Activated naive CD8-positive, alpha-beta T cell (primary cell): Measurements from ENCODE around the gene MLIP.

Experiments used
- H3K27ac Mint-ChIP-seq: one replicate; pipeline ENCODE4 v1.8.0; 2021; ENCODE audit warnings: mixed read lengths
- H3K27me3 Mint-ChIP-seq: one replicate; pipeline ENCODE4 v1.8.0; 2021; ENCODE audit warnings: mixed read lengths
- H3K36me3 Mint-ChIP-seq: one replicate; pipeline ENCODE4 v1.8.0; 2021; ENCODE audit warnings: mixed read lengths
- H3K4me1 Mint-ChIP-seq: one replicate; pipeline ENCODE4 v1.8.0; 2021; ENCODE audit warnings: low read depth, mixed read lengths
- H3K4me3 Mint-ChIP-seq: one replicate; pipeline ENCODE4 v1.8.0; 2021; ENCODE audit warnings: mild to moderate bottlenecking, mixed read lengths
- H3K9me3 Mint-ChIP-seq: one replicate; pipeline ENCODE4 v1.8.0; 2021; ENCODE audit warnings: low read depth, mixed read lengths

MLIP gene

GRCh38 chr6:54107470-54108090 lies 3.7 kb upstream of the MLIP start:
- no peak overlapping the region for H3K4me3 Mint-ChIP-seq
- H3K27ac Mint-ChIP-seq: no peak overlapping the region
- H3K36me3 Mint-ChIP-seq: no peaks in the 10 kb centered on the region
- no peaks in the 10 kb centered on the region for H3K9me3 Mint-ChIP-seq
- peaks cover 1% of the 10 kb centered on the region for H3K27me3 Mint-ChIP-seq
- no peaks in the 10 kb centered on the region for H3K4me1 Mint-ChIP-seq

- Mint-ChIP-seq H3K27me3 (peaks cover 1% of the 10 kb centered on the region), H3K4me1 (no peaks in the 10 kb centered on the region), H3K27ac (no peak overlapping the region), H3K9me3 (no peaks in the 10 kb centered on the region), H3K36me3 (no peaks in the 10 kb centered on the region), H3K4me3 (no peak overlapping the region)
Measured at GRCh38 chr6:54108271-54108670, 3.0 kb upstream of the MLIP start.

- Mint-ChIP-seq H3K9me3 (no peaks in the 10 kb centered on the region), H3K27me3 (peaks cover 4% of the 10 kb centered on the region), H3K36me3 (no peaks in the 10 kb centered on the region), H3K4me1 (no peaks in the 10 kb centered on the region), H3K27ac (no peak overlapping the region), H3K4me3 (no peak overlapping the region)
Measured at GRCh38 chr6:54109586-54109985, 1.7 kb upstream of the MLIP start.

GRCh38 chr6:54112151-54112650 lies 958 bp downstream of the MLIP start:
- H3K27me3 Mint-ChIP-seq: peaks cover 3% of the 10 kb centered on the region
- no peaks in the 10 kb centered on the region for H3K4me1 Mint-ChIP-seq
- H3K9me3 Mint-ChIP-seq: no peaks in the 10 kb centered on the region
- H3K27ac Mint-ChIP-seq: no peak overlapping the region
- H3K36me3 Mint-ChIP-seq: no peaks in the 10 kb centered on the region
- no peak overlapping the region for H3K4me3 Mint-ChIP-seq

GRCh38 chr6:54114991-54115390 lies 3.7 kb downstream of the MLIP start:
- Mint-ChIP-seq H3K9me3 (no peaks in the 10 kb centered on the region), H3K27me3 (peaks cover 3% of the 10 kb centered on the region), H3K4me1 (no peaks in the 10 kb centered on the region), H3K4me3 (no peak overlapping the region), H3K36me3 (no peaks in the 10 kb centered on the region), H3K27ac (no peak overlapping the region)

GRCh38 chr6:54115966-54116365 lies 4.7 kb downstream of the MLIP start:
- no peaks in the 10 kb centered on the region for H3K9me3 Mint-ChIP-seq
- no peak overlapping the region for H3K27ac Mint-ChIP-seq
- peaks cover 3% of the 10 kb centered on the region for H3K27me3 Mint-ChIP-seq
- no peaks in the 10 kb centered on the region for H3K4me1 Mint-ChIP-seq
- H3K36me3 Mint-ChIP-seq: no peaks in the 10 kb centered on the region
- H3K4me3 Mint-ChIP-seq: no peak overlapping the region

GRCh38 chr6:54118117-54118516 lies 6.9 kb downstream of the MLIP start:
- peaks cover 3% of the 10 kb centered on the region for H3K27me3 Mint-ChIP-seq
- H3K27ac Mint-ChIP-seq: no peak overlapping the region
- no peak overlapping the region for H3K4me3 Mint-ChIP-seq
- no peaks in the 10 kb centered on the region for H3K4me1 Mint-ChIP-seq
- no peaks in the 10 kb centered on the region for H3K9me3 Mint-ChIP-seq
- no peaks in the 10 kb centered on the region for H3K36me3 Mint-ChIP-seq

- Mint-ChIP-seq H3K27me3 (no peaks in the 10 kb centered on the region), H3K36me3 (no peaks in the 10 kb centered on the region), H3K4me1 (no peaks in the 10 kb centered on the region), H3K4me3 (no peak overlapping the region), H3K9me3 (no peaks in the 10 kb centered on the region), H3K27ac (no peak overlapping the region)
Measured at GRCh38 chr6:54125493-54125892, 14.2 kb downstream of the MLIP start.

GRCh38 chr6:54130179-54130578 lies 18.9 kb downstream of the MLIP start:
- Mint-ChIP-seq H3K9me3 (no peaks in the 10 kb centered on the region), H3K4me3 (no peak overlapping the region), H3K27me3 (no peaks in the 10 kb centered on the region), H3K4me1 (no peaks in the 10 kb centered on the region), H3K27ac (no peak overlapping the region), H3K36me3 (no peaks in the 10 kb centered on the region)

GRCh38 chr6:54132587-54132986 lies 21.3 kb downstream of the MLIP start:
- Mint-ChIP-seq H3K27ac (no peak overlapping the region), H3K4me1 (no peaks in the 10 kb centered on the region), H3K4me3 (no peak overlapping the region), H3K36me3 (no peaks in the 10 kb centered on the region), H3K9me3 (no peaks in the 10 kb centered on the region), H3K27me3 (peaks cover 1% of the 10 kb centered on the region)

- Mint-ChIP-seq H3K27me3 (peaks cover 1% of the 10 kb centered on the region), H3K4me3 (no peak overlapping the region), H3K9me3 (no peaks in the 10 kb centered on the region), H3K27ac (no peak overlapping the region), H3K4me1 (no peaks in the 10 kb centered on the region), H3K36me3 (no peaks in the 10 kb centered on the region)
Measured at GRCh38 chr6:54133186-54133585, 21.9 kb downstream of the MLIP start.

- Mint-ChIP-seq H3K27ac (no peak overlapping the region), H3K9me3 (no peaks in the 10 kb centered on the region), H3K27me3 (peaks cover 1% of the 10 kb centered on the region), H3K4me3 (no peak overlapping the region), H3K4me1 (no peaks in the 10 kb centered on the region), H3K36me3 (no peaks in the 10 kb centered on the region)
Measured at GRCh38 chr6:54134935-54135334, 23.7 kb downstream of the MLIP start.

- Mint-ChIP-seq H3K36me3 (no peaks in the 10 kb centered on the region), H3K4me3 (no peak overlapping the region), H3K9me3 (no peaks in the 10 kb centered on the region), H3K27ac (no peak overlapping the region), H3K4me1 (no peaks in the 10 kb centered on the region), H3K27me3 (peaks cover 1% of the 10 kb centered on the region)
Measured at GRCh38 chr6:54135665-54136369, 24.6 kb downstream of the MLIP start.

- no peaks in the 10 kb centered on the region for H3K9me3 Mint-ChIP-seq
- no peak overlapping the region for H3K27ac Mint-ChIP-seq
- H3K36me3 Mint-ChIP-seq: no peaks in the 10 kb centered on the region
- peaks cover 1% of the 10 kb centered on the region for H3K27me3 Mint-ChIP-seq
- no peak overlapping the region for H3K4me3 Mint-ChIP-seq
- H3K4me1 Mint-ChIP-seq: no peaks in the 10 kb centered on the region
Measured at GRCh38 chr6:54138795-54139194, 27.6 kb downstream of the MLIP start.

- Mint-ChIP-seq H3K4me3 (no peak overlapping the region), H3K4me1 (no peaks in the 10 kb centered on the region), H3K36me3 (no peaks in the 10 kb centered on the region), H3K27ac (no peak overlapping the region), H3K9me3 (no peaks in the 10 kb centered on the region), H3K27me3 (no peaks in the 10 kb centered on the region)
Measured at GRCh38 chr6:54140811-54141210, 29.6 kb downstream of the MLIP start.
